HCT116 (cell line): ENCODE measurements around the gene HIC1. TPM values are rescaled to one million over a fixed set of nuclear protein-coding genes. Genes with fewer than 3 reads are reported as not detected.

Experiments
- ATAC-seq: fragments of 200-7000 bp; cut with Tn5 transposase; 2 replicates; pipeline ENCODE4 v1.9.1; 2020; ENCODE audit warnings: mild to moderate bottlenecking, moderate library complexity
- BruUV-seq: library from RNA; stranded (reverse); fragments of 400-500 nt; replicated peaks from 2 replicates; lab custom pipeline; 2021; lab: Mats Ljungman, UMichigan
- CTCF ChIA-PET: fragments of 300-600 bp; sonication (Branson Sonifier 250); formaldehyde crosslinking; loops from one replicate; lab custom pipeline; 2021; ENCODE audit warnings: antibody characterized with exemption; lab: Charles Lee
- POLR2A ChIA-PET: fragments of 300-600, 350-600 bp; sonication (Branson Sonifier 250); formaldehyde crosslinking; loops from one replicate; lab custom pipeline; 2021; ENCODE audit warnings: antibody characterized with exemption; lab: Charles Lee
- RAD21 ChIA-PET, 2 experiments: fragments of 300-600 bp; sonication (Branson Sonifier 250); formaldehyde crosslinking; loops; one replicate each; lab custom pipeline; 2023; ENCODE audit warnings: low total read pairs in 2 of 2; ENCODE audit not compliant: uncharacterized antibody in 2 of 2, unreplicated experiment in 2 of 2, low non-redundant PET in 1 of 2; lab: Charles Lee
- DNase-seq: peaks from one replicate; pipeline ENCODE4 v3.0.0-alpha.2; 2010; ENCODE audit warnings: low read depth, low spot score
- H2AFZ ChIP-seq: fragments of 200-600 bp; shearing (Covaris generic), sonication (generic); 2 replicates; pipeline ENCODE4 v1.6.1; 2017; ENCODE audit warnings: low read depth, mixed run types, mixed read lengths, antibody characterized with exemption, low read length; ENCODE audit not compliant: poor library complexity, severe bottlenecking
- H3K27ac ChIP-seq: 2 replicates; pipeline ENCODE4 v1.5.1; 2012; ENCODE audit warnings: low read depth, low read length
- H3K27me3 ChIP-seq: fragments of 200-600 bp; sonication (generic); 2 replicates; pipeline ENCODE4 v1.6.1; 2016; ENCODE audit warnings: mixed run types, low read length, mixed read lengths; ENCODE audit not compliant: insufficient read depth
- H3K36me3 ChIP-seq, 2 experiments: fragments of 200-500 bp in 1 of 2; fragments of 200-600 bp in 1 of 2; sonication (Bioruptor generic) in 1 of 2; sonication (generic) in 1 of 2; 2 replicates each; pipeline versions ENCODE4 v1.5.1 to v1.6.1; 2014 to 2016; ENCODE audit warnings: low read length in 2 of 2, inconsistent platforms in 1 of 2, mixed read lengths in 1 of 2, mixed run types in 1 of 2; ENCODE audit not compliant: insufficient read depth in 2 of 2, control insufficient read depth in 1 of 2
- H3K4me1 ChIP-seq, 2 experiments: fragments of 200-600 bp in 1 of 2; sonication (generic) in 1 of 2; 2 replicates each; pipeline versions ENCODE4 v1.5.1 to v1.6.1; 2012 to 2017; ENCODE audit warnings: low read length in 2 of 2, inconsistent platforms in 1 of 2, mild to moderate bottlenecking in 1 of 2, mixed read lengths in 1 of 2, mixed run types in 1 of 2, moderate library complexity in 1 of 2; ENCODE audit not compliant: insufficient read depth in 2 of 2, control insufficient read depth in 1 of 2
- H3K4me2 ChIP-seq: fragments of 200-600 bp; sonication (generic); 2 replicates; pipeline ENCODE4 v1.6.1; 2017; ENCODE audit warnings: mixed run types, low read length, mixed read lengths
- H3K4me3 ChIP-seq, 2 experiments: fragments of 200-600 bp in 1 of 2; sonication (generic) in 1 of 2; replicated peaks in 1 of 2; 2 replicates each; pipeline ENCODE4 v1.5.1; 2011 to 2016; ENCODE audit warnings: low read length in 2 of 2, control low read depth in 1 of 2, low read depth in 1 of 2, mild to moderate bottlenecking in 1 of 2, mixed read lengths in 1 of 2, mixed run types in 1 of 2
- H3K79me2 ChIP-seq: fragments of 200-600 bp; sonication (generic); 2 replicates; pipeline ENCODE4 v1.6.1; 2017; ENCODE audit warnings: mild to moderate bottlenecking, mixed run types, low read length, moderate library complexity, mixed read lengths; ENCODE audit not compliant: insufficient read depth
- H3K9ac ChIP-seq: fragments of 200-600 bp; sonication (generic); 2 replicates; pipeline ENCODE4 v1.6.1; 2016; ENCODE audit warnings: low read length, mixed read lengths
- H3K9me2 ChIP-seq: fragments of 200-600 bp; sonication (generic), shearing (Covaris generic); 2 replicates; pipeline ENCODE4 v1.6.1; 2017; ENCODE audit warnings: mixed run types, mild to moderate bottlenecking, moderate library complexity; ENCODE audit not compliant: insufficient read depth
- H3K9me3 ChIP-seq, 2 experiments: fragments of 200-500 bp in 1 of 2; fragments of 200-600 bp in 1 of 2; sonication (Bioruptor generic) in 1 of 2; sonication (generic) in 1 of 2; 2 replicates each; pipeline ENCODE4 v1.6.1; 2014 to 2017; ENCODE audit warnings: low read length in 2 of 2, mixed read lengths in 2 of 2, inconsistent platforms in 1 of 2, low read depth in 1 of 2, mild to moderate bottlenecking in 1 of 2, mixed run types in 1 of 2, moderate library complexity in 1 of 2; ENCODE audit not compliant: control insufficient read depth in 1 of 2, insufficient read depth in 1 of 2
- H4K20me1 ChIP-seq: fragments of 200-600 bp; sonication (generic), shearing (Covaris generic); 2 replicates; pipeline ENCODE4 v1.6.1; 2017; ENCODE audit warnings: mixed run types, mild to moderate bottlenecking, moderate library complexity; ENCODE audit not compliant: insufficient read depth
- CBX3 ChIP-seq: IDR thresholded peaks from 2 replicates; pipeline ENCODE4 v1.6.1; 2012; ENCODE audit warnings: low read depth
- CEBPB ChIP-seq: IDR thresholded peaks from 2 replicates; pipeline ENCODE4 v1.6.1; 2012; ENCODE audit warnings: low read depth
- EGR1 ChIP-seq: IDR thresholded peaks from 2 replicates; pipeline ENCODE4 v1.6.1; 2012; ENCODE audit warnings: low read depth
- ELF1 ChIP-seq: IDR thresholded peaks from 2 replicates; pipeline ENCODE4 v1.6.1; 2012; ENCODE audit warnings: low read depth, borderline replicate concordance
- EZH2 ChIP-seq: fragments of 200-600 bp; sonication (generic); IDR thresholded peaks from 2 replicates; pipeline ENCODE4 v1.6.1; 2017; ENCODE audit warnings: antibody characterized with exemption, mixed run types
- EZH2phosphoT487 ChIP-seq: fragments of 200-600 bp; IDR thresholded peaks from 2 replicates; pipeline ENCODE4 v1.6.1; 2018; ENCODE audit warnings: antibody characterized with exemption, borderline replicate concordance
- FOSL1 ChIP-seq: IDR thresholded peaks from 2 replicates; pipeline ENCODE4 v1.6.1; 2012; ENCODE audit warnings: low read depth
- POLR2AphosphoS5 ChIP-seq: IDR thresholded peaks from 2 replicates; pipeline ENCODE4 v1.6.1; 2011; ENCODE audit warnings: mild to moderate bottlenecking, low read depth, low read length, moderate library complexity
- RAD21 ChIP-seq: IDR thresholded peaks from 2 replicates; pipeline ENCODE4 v1.6.1; 2012; ENCODE audit warnings: low read depth, mild to moderate bottlenecking
- SIN3A ChIP-seq: IDR thresholded peaks from 2 replicates; pipeline ENCODE4 v1.6.1; 2012; ENCODE audit warnings: low read depth
- SP1 ChIP-seq: IDR thresholded peaks from 2 replicates; pipeline ENCODE4 v1.6.1; 2012; ENCODE audit warnings: low read depth
- SRF ChIP-seq: IDR thresholded peaks from 2 replicates; pipeline ENCODE4 v1.6.1; 2012; ENCODE audit warnings: low read depth
- TCF7L2 ChIP-seq: IDR thresholded peaks from 2 replicates; pipeline ENCODE4 v1.7.0; 2011; ENCODE audit warnings: borderline replicate concordance, inconsistent platforms; ENCODE audit not compliant: insufficient read depth, insufficient read length; ENCODE audit errors: extremely low read depth
- ZFX ChIP-seq: fragments of 450-650 bp; IDR thresholded peaks from 2 replicates; pipeline ENCODE4 v1.6.1; 2017
- ZNF274 ChIP-seq: fragments of 200-500 bp; sonication (Bioruptor generic); IDR thresholded peaks from 2 replicates; pipeline ENCODE4 v1.6.1; 2014; ENCODE audit warnings: mild to moderate bottlenecking, low read depth, low read length, inconsistent platforms
- intact Hi-C: fragments of 100-400 bp; cut with micrococcal nuclease; formaldehyde crosslinking; loops from 2 replicates; pipeline ENCODE4 v1.10.0; 2022
- total RNA-seq: library from RNA; stranded (reverse); gene quantifications from one replicate; pipeline ENCODE4 v1.2.1, GENCODE V29; 2021; ENCODE audit not compliant: unreplicated experiment
- TF ChIP-seq, protein P1 (sequence below): IDR thresholded peaks from 2 replicates; pipeline ENCODE4 v1.6.1; 2012
- TF ChIP-seq, protein P2 (sequence below): IDR thresholded peaks from 2 replicates; pipeline ENCODE4 v1.6.1; 2011; ENCODE audit warnings: mild to moderate bottlenecking, low read length, moderate library complexity; ENCODE audit not compliant: insufficient replicate concordance; ENCODE audit errors: extremely low read depth
- TF ChIP-seq, protein P3 (sequence below), 3 experiments: fragments of 200-600 bp in 1 of 3; sonication (generic) in 1 of 3; IDR thresholded peaks in 2 of 3; conservative IDR thresholded peaks in 1 of 3; 2 replicates each; pipeline ENCODE4 v1.5.1; 2012 to 2017; ENCODE audit warnings: low read depth in 2 of 3, low read length in 2 of 3, antibody characterized with exemption in 1 of 3, borderline replicate concordance in 1 of 3, control low read depth in 1 of 3, mild to moderate bottlenecking in 1 of 3, mixed read lengths in 1 of 3, mixed run types in 1 of 3, moderate library complexity in 1 of 3; ENCODE audit not compliant: insufficient read depth in 1 of 3
- TF ChIP-seq, protein P4 (sequence below): IDR thresholded peaks from 2 replicates; pipeline ENCODE4 v1.6.1; 2012; ENCODE audit warnings: low read depth

The HIC1 gene
- total RNA-seq, 1 experiment from 2014 or later, result 0.64 TPM

DNA sequence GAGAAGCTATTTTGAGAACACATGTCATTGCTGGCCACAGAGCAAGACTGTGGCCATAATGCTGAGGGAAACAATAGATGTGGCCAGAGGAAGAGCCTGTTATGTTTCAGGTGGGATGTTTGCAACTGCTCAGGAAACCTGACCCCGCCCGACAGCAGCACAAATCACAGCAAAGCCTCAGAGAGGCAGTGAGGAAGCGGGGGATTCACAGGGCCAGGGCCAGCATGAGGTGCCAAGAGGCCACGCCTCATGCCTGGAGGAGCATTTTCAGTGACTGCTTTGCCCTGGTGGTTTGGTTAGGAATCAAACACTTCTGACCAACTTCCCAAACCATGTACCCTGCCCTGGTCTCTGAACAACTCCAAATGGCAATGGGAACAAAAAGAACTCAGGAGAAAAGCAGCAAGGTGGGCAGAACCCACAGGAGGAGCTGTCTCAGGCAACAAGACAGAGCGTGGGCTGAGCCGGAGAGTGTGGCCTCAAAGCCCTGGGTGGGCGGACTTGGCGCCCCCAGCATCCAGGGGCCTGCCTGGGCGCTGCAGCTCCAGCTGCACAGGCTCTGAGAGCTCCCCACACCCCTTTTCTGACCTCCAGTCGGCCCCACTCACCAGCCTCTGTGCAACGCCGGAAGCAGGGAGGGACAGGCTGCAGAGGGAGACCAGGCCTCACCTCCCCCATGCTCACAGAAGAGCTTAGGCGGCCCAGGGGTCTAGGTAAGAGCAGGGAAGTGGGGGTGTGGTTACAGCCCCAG, 20.6 kb downstream of the HIC1 start:
- Histone ChIP-seq H3K9me2 (no peaks in the 10 kb centered on the region), H3K27ac (no peak overlapping the region), H3K4me1 (peaks cover 0 to 13% of the 10 kb centered on the region in 2 experiments; a peak in 1 of 4 replicates), H2AFZ (no peak overlapping the region), H3K4me3 (no peak overlapping the region), H3K4me2 (no peak overlapping the region), H3K36me3 (0 out of 4 replicates have a peak, but pooled peaks cover 0 to 2% of the 10 kb centered on the region in 2 experiments), H4K20me1 (no peaks in the 10 kb centered on the region), H3K79me2 (no peaks in the 10 kb centered on the region), H3K9me3 (no peaks in the 10 kb centered on the region), H3K27me3 (no peaks in the 10 kb centered on the region), H3K9ac (no peak overlapping the region)
- DNase-seq (no peak), ATAC-seq (no peak)
- intact Hi-C loops, result no loop called here
- no TSS peak for BruUV-seq
- ChIA-PET CTCF (interaction anchor here (3.3 kb wide), 1 partner anchor 17 kb away, joined by 8 read pairs; no protein-coding TSS in a partner anchor), RAD21 (no interaction called here), POLR2A (no interaction called here)
- TF ChIP-seq SP1, result no peak
- TF ChIP-seq, protein P1, sequence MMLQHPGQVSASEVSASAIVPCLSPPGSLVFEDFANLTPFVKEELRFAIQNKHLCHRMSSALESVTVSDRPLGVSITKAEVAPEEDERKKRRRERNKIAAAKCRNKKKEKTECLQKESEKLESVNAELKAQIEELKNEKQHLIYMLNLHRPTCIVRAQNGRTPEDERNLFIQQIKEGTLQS, result no peak
- TF ChIP-seq, protein P2, sequence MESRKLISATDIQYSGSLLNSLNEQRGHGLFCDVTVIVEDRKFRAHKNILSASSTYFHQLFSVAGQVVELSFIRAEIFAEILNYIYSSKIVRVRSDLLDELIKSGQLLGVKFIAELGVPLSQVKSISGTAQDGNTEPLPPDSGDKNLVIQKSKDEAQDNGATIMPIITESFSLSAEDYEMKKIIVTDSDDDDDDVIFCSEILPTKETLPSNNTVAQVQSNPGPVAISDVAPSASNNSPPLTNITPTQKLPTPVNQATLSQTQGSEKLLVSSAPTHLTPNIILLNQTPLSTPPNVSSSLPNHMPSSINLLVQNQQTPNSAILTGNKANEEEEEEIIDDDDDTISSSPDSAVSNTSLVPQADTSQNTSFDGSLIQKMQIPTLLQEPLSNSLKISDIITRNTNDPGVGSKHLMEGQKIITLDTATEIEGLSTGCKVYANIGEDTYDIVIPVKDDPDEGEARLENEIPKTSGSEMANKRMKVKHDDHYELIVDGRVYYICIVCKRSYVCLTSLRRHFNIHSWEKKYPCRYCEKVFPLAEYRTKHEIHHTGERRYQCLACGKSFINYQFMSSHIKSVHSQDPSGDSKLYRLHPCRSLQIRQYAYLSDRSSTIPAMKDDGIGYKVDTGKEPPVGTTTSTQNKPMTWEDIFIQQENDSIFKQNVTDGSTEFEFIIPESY, result no peak
- no peak for TF ChIP-seq SIN3A
- TF ChIP-seq CBX3, result no peak
- no peak for TF ChIP-seq RAD21
- TF ChIP-seq EGR1, result no peak
- TF ChIP-seq, protein P3, sequence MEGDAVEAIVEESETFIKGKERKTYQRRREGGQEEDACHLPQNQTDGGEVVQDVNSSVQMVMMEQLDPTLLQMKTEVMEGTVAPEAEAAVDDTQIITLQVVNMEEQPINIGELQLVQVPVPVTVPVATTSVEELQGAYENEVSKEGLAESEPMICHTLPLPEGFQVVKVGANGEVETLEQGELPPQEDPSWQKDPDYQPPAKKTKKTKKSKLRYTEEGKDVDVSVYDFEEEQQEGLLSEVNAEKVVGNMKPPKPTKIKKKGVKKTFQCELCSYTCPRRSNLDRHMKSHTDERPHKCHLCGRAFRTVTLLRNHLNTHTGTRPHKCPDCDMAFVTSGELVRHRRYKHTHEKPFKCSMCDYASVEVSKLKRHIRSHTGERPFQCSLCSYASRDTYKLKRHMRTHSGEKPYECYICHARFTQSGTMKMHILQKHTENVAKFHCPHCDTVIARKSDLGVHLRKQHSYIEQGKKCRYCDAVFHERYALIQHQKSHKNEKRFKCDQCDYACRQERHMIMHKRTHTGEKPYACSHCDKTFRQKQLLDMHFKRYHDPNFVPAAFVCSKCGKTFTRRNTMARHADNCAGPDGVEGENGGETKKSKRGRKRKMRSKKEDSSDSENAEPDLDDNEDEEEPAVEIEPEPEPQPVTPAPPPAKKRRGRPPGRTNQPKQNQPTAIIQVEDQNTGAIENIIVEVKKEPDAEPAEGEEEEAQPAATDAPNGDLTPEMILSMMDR (IDR thresholded peaks at IDR 0.05 in 2 of 3, conservative IDR thresholded peaks at IDR 0.05 in 1 of 3; ENCODE audit: borderline replicate concordance in 1 of 3, insufficient read depth in 1 of 3, low read depth in 2 of 3, low read length in 2 of 3), result no peak
- no peak for TF ChIP-seq FOSL1
- TF ChIP-seq POLR2AphosphoS5, result no peak
- TF ChIP-seq EZH2, result no peak
- TF ChIP-seq EZH2phosphoT487, result no peak
- TF ChIP-seq CEBPB, result no peak
- no peak for TF ChIP-seq ELF1
- no peak for TF ChIP-seq TCF7L2
- TF ChIP-seq, protein P4, sequence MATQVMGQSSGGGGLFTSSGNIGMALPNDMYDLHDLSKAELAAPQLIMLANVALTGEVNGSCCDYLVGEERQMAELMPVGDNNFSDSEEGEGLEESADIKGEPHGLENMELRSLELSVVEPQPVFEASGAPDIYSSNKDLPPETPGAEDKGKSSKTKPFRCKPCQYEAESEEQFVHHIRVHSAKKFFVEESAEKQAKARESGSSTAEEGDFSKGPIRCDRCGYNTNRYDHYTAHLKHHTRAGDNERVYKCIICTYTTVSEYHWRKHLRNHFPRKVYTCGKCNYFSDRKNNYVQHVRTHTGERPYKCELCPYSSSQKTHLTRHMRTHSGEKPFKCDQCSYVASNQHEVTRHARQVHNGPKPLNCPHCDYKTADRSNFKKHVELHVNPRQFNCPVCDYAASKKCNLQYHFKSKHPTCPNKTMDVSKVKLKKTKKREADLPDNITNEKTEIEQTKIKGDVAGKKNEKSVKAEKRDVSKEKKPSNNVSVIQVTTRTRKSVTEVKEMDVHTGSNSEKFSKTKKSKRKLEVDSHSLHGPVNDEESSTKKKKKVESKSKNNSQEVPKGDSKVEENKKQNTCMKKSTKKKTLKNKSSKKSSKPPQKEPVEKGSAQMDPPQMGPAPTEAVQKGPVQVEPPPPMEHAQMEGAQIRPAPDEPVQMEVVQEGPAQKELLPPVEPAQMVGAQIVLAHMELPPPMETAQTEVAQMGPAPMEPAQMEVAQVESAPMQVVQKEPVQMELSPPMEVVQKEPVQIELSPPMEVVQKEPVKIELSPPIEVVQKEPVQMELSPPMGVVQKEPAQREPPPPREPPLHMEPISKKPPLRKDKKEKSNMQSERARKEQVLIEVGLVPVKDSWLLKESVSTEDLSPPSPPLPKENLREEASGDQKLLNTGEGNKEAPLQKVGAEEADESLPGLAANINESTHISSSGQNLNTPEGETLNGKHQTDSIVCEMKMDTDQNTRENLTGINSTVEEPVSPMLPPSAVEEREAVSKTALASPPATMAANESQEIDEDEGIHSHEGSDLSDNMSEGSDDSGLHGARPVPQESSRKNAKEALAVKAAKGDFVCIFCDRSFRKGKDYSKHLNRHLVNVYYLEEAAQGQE, result no peak
- TF ChIP-seq ZFX, result no peak
- TF ChIP-seq SRF, result no peak
- no peak for TF ChIP-seq ZNF274
